ENCODE measurements around the gene WDR6.
A peak's percentile ranks its signal among the peaks of the same experiment; 100 is the strongest.
"Not testable (repeated sequence)": the region's sequence is repeated elsewhere in the genome, so short reads cannot be mapped to it uniquely, and the experiment has no call there.

The WDR6 gene

GRCh38 chr3:48990636-48991469 is 16.3 kb upstream of the WDR6 start:
- no peak for DNase-seq

GRCh38 chr3:48991851-48992545 is 15.2 kb upstream of the WDR6 start:
- DNase-seq, result no peak

- no peak for DNase-seq
Observed at GRCh38 chr3:48993834-48994233, 13.4 kb upstream of the WDR6 start.

- DNase-seq, result no peak
Observed at GRCh38 chr3:48996640-48997039, 10.6 kb upstream of the WDR6 start.

GRCh38 chr3:48997102-48997635 is 10.0 kb upstream of the WDR6 start:
- DNase-seq, result no peak

GRCh38 chr3:48997714-48998637 is 9.2 kb upstream of the WDR6 start:
- no peak for DNase-seq

- DNase-seq, result no peak
Observed at GRCh38 chr3:48999085-48999858, 7.9 kb upstream of the WDR6 start.

- DNase-seq, result no peak
Observed at GRCh38 chr3:49001155-49001554, 6.0 kb upstream of the WDR6 start.

- DNase-seq, result no peak
Observed at GRCh38 chr3:49004352-49005302, 2.6 kb upstream of the WDR6 start.

GRCh38 chr3:49005303-49005680 is 1.9 kb upstream of the WDR6 start:
- DNase-seq, result no peak

- DNase-seq, result no peak
Observed at GRCh38 chr3:49005998-49006397, 1.2 kb upstream of the WDR6 start.

GRCh38 chr3:49006408-49007067 is 653 bp upstream of the WDR6 start:
- peak; percentile 31 for DNase-seq

- peak; percentile 90 for DNase-seq
Observed at GRCh38 chr3:49007771-49008528, 759 bp downstream of the WDR6 start.

GRCh38 chr3:49008627-49009026 is 1.4 kb downstream of the WDR6 start:
- DNase-seq, result not testable (repeated sequence)

- DNase-seq, result no peak
Observed at GRCh38 chr3:49009396-49009795, 2.2 kb downstream of the WDR6 start.

GRCh38 chr3:49012441-49013017 is 5.3 kb downstream of the WDR6 start:
- DNase-seq, result no peak

- no peak for DNase-seq
Observed at GRCh38 chr3:49013113-49013737, 6.0 kb downstream of the WDR6 start.

Data from fibroblast of skin of abdomen (primary cell).